CD8-positive, alpha-beta memory T cell (primary cell): ENCODE measurements around the gene TRMT44. TPM values are rescaled to one million over a fixed set of nuclear protein-coding genes. Genes with fewer than 3 reads are reported as not detected.

ENCODE experiments used
- CTCF ChIA-PET: fragments of 350-600 bp; sonication (Branson Sonifier 250); formaldehyde crosslinking; loops from one replicate; lab custom pipeline; 2021; ENCODE audit warnings: antibody characterized with exemption; lab: Charles Lee
- POLR2A ChIA-PET: fragments of 350-600 bp; sonication (Branson Sonifier 250); formaldehyde crosslinking; loops from one replicate; lab custom pipeline; 2021; ENCODE audit warnings: antibody characterized with exemption; lab: Charles Lee
- DNase-seq, 5 donors: peaks; one replicate each; pipeline versions ENCODE4 v3.0.0 to v3.0.0-alpha.2; 2020 to 2022; ENCODE audit warnings: mixed read lengths in 1 of 5
- H3K27ac ChIP-seq: one replicate; pipeline ENCODE4 v1.7.0; 2013; ENCODE audit warnings: low read depth, mild to moderate bottlenecking, low read length, moderate library complexity
- H3K27me3 ChIP-seq: 2 replicates; pipeline ENCODE4 v1.7.0; 2013; ENCODE audit warnings: low read length, mild to moderate bottlenecking; ENCODE audit not compliant: insufficient read depth, poor library complexity, severe bottlenecking
- H3K36me3 ChIP-seq: 2 replicates; pipeline ENCODE4 v1.7.0; 2013; ENCODE audit warnings: mild to moderate bottlenecking, low read length, moderate library complexity; ENCODE audit not compliant: insufficient read depth
- H3K4me1 ChIP-seq: 2 replicates; pipeline ENCODE4 v1.7.0; 2013; ENCODE audit warnings: mild to moderate bottlenecking, low read length, moderate library complexity; ENCODE audit not compliant: insufficient read depth
- H3K4me3 ChIP-seq: 2 replicates; pipeline ENCODE4 v1.7.0; 2013; ENCODE audit warnings: mild to moderate bottlenecking, low read length
- H3K9me3 ChIP-seq: 2 replicates; pipeline ENCODE4 v1.7.0; 2013; ENCODE audit warnings: mild to moderate bottlenecking, low read length
- H3K27ac Mint-ChIP-seq, 8 donors: one replicate each; pipeline ENCODE4 v1.8.0; 2020 to 2021; ENCODE audit warnings: mixed read lengths in 8 of 8, mild to moderate bottlenecking in 6 of 8, inconsistent platforms in 3 of 8, moderate library complexity in 3 of 8
- H3K27me3 Mint-ChIP-seq, 2 donors: one replicate each; pipeline ENCODE4 v1.8.0; 2020 to 2021; ENCODE audit warnings: mixed read lengths in 2 of 2, mild to moderate bottlenecking in 1 of 2, moderate library complexity in 1 of 2
- H3K36me3 Mint-ChIP-seq, 3 donors: one replicate each; pipeline ENCODE4 v1.8.0; 2020 to 2021; ENCODE audit warnings: mixed read lengths in 3 of 3, inconsistent platforms in 1 of 3, mild to moderate bottlenecking in 1 of 3
- H3K4me1 Mint-ChIP-seq, 3 donors: one replicate each; pipeline ENCODE4 v1.8.0; 2020 to 2021; ENCODE audit warnings: mixed read lengths in 3 of 3, inconsistent platforms in 1 of 3, mild to moderate bottlenecking in 1 of 3
- H3K4me3 Mint-ChIP-seq, 7 donors: one replicate each; pipeline ENCODE4 v1.8.0; 2020 to 2021; ENCODE audit warnings: mixed read lengths in 7 of 7, mild to moderate bottlenecking in 6 of 7, moderate library complexity in 4 of 7, inconsistent platforms in 2 of 7
- H3K9me3 Mint-ChIP-seq, 5 donors: one replicate each; pipeline ENCODE4 v1.8.0; 2020 to 2022; ENCODE audit warnings: mixed read lengths in 5 of 5, mild to moderate bottlenecking in 3 of 5, moderate library complexity in 2 of 5, inconsistent platforms in 1 of 5
- polyA plus RNA-seq: library from polyadenylated mRNA; unstranded; fragments of 300-500 nt; fragmentation: Illumina TruSeq; gene quantifications from one replicate; pipeline ENCODE4 v1.2.3, GENCODE V29; 2021
- total RNA-seq, 2 experiments: library from RNA; stranded (reverse); gene quantifications; one replicate each; pipeline ENCODE4 v1.2.3, GENCODE V29; 2021

TRMT44 gene
- total and polyA plus RNA-seq, 3 experiments from 2014 or later, result 13.8 to 25.6 (median 25.2) TPM

DNA sequence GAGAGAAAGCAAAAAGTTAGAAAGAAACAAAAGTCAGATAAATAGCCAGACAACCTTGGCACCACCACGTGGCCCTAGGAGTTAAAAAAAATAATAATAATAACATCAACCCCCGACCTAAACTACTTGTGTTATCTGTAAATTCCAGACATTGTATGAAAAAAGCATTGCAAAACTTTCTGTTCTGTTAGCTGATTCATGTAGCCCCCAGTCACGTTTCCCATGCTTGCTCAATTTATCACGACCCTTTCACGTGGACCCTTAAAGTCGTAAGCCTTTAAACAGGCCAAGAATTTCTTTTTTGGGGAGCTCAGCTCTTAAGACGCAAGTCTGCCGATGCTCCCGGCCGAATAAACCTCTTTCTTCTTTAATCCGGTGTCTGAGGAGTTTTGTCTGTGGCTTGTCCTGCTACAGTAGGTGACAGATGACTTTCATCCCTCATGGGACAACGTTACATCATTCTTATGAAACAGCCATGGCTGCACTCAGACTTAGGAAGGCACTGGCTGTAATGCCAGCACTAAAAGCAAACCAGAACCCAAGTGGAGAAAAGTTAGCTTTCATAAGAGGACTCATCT, 574 bp upstream of the TRMT44 start:
- Histone ChIP-seq H3K4me3 (peak overlapping the region; percentile 92), H3K9me3 (no peaks in the 10 kb centered on the region), H3K27ac (peak overlapping the region; percentile 98), H3K27me3 (no peaks in the 10 kb centered on the region), H3K4me1 (peaks cover 47% of the 10 kb centered on the region), H3K36me3 (no peaks in the 10 kb centered on the region)
- Mint-ChIP-seq H3K36me3 (peaks cover 0 to 13% (median 2%) of the 10 kb centered on the region in 3 donors), H3K4me1 (peaks cover 75 to 84% (median 82%) of the 10 kb centered on the region in 3 donors), H3K9me3 (peaks cover 0 to 8% (median 0%) of the 10 kb centered on the region in 5 donors), H3K4me3 (peak overlapping the region; percentile 93 to 100 (median 97)), H3K27ac (peak overlapping the region; percentile 98 to 100 (median 99)), H3K27me3 (no peaks in the 10 kb centered on the region)
- no peak for DNase-seq
- CTCF ChIA-PET, result interaction anchor here (1.2 to 1.7 kb wide), 2 partner anchors 11 kb away, joined by 4 to 6 read pairs; no protein-coding TSS in a partner anchor
- POLR2A ChIA-PET, result interaction anchor here (1.9 kb wide), 1 partner anchor 12 kb away, joined by 8 read pairs; no protein-coding TSS in a partner anchor

- Mint-ChIP-seq H3K9me3 (peaks cover 0 to 8% (median 0%) of the 10 kb centered on the region in 5 donors), H3K27me3 (no peaks in the 10 kb centered on the region), H3K36me3 (peaks cover 0 to 24% (median 2%) of the 10 kb centered on the region in 3 donors), H3K4me3 (peak overlapping the region; percentile 78 to 100 (median 92)), H3K27ac (peak overlapping the region; percentile 16 to 94 (median 70)), H3K4me1 (peaks cover 71 to 76% (median 73%) of the 10 kb centered on the region in 3 donors)
- ChIA-PET CTCF (interaction anchor here (1.7 to 1.9 kb wide), 2 partner anchors 10 to 265 kb away, joined by 4 read pairs; no protein-coding TSS in a partner anchor), POLR2A (no interaction called here)
- no peak for DNase-seq
- peak overlapping the region; percentile 98 for H3K27ac ChIP-seq
- no peaks in the 10 kb centered on the region for H3K9me3 ChIP-seq
- peaks cover 39% of the 10 kb centered on the region for H3K4me1 ChIP-seq
- peak overlapping the region; percentile 92 for H3K4me3 ChIP-seq
- H3K27me3 ChIP-seq, result no peaks in the 10 kb centered on the region
- H3K36me3 ChIP-seq, result peaks cover 5% of the 10 kb centered on the region
These were observed 1.0 kb downstream of the TRMT44 start for GRCh38 chr4:8441499-8442091.

DNA sequence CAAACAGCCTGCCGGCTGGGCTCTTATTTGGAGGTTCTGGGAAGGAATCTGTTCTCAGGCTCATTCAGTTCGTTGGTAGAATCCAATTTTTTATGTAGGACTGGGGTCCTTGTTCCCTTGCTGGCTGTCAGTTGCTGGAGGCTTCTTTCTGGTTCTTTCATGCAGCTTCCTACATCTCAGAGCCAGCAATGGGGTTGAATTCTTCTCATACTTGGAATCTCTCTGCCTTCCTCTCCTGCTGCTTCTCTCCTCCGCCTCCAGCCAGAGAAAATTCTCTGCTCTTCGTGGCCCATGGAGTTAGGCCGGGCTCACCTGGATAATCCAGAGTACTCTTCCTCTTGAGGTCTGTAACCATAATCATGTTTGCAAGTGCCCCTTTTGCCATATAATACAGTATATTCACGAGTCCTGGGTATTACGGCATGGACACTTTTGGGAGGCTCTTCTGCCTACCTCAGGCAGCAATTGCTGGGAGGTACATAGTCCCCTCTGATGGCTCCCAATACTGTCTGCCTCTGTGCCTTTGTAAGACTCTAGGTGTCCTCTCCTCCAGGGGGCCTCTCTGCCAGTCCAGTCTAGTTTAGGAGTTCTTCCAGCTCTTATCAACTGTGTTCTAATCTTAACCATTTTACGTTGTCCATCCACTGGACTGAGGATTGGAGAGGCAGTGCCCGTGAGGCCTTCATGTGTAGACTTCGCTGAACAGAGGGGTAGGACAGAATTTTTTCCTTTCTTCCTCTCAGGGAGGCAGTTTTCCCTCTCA, 2.2 kb downstream of the TRMT44 start:
- Mint-ChIP-seq H3K36me3 (peaks cover 0 to 33% (median 2%) of the 10 kb centered on the region in 3 donors), H3K4me3 (peak overlapping the region; percentile 78 to 100 (median 92)), H3K9me3 (peaks cover 0 to 8% (median 0%) of the 10 kb centered on the region in 5 donors), H3K4me1 (peaks cover 62 to 68% (median 65%) of the 10 kb centered on the region in 3 donors), H3K27me3 (no peaks in the 10 kb centered on the region), H3K27ac (peak overlapping the region in 4 of 8 donors; percentile 7 to 82 (median 49))
- DNase-seq, result no peak
- ChIA-PET CTCF (interaction anchor here (1.1 to 1.9 kb wide), 2 partner anchors 7 to 266 kb away, joined by 3 to 4 read pairs; no protein-coding TSS in a partner anchor), POLR2A (no interaction called here)
- Histone ChIP-seq H3K4me1 (peaks cover 39% of the 10 kb centered on the region), H3K4me3 (no peak overlapping the region), H3K27me3 (no peaks in the 10 kb centered on the region), H3K36me3 (peaks cover 12% of the 10 kb centered on the region), H3K9me3 (no peaks in the 10 kb centered on the region), H3K27ac (no peak overlapping the region)

DNA sequence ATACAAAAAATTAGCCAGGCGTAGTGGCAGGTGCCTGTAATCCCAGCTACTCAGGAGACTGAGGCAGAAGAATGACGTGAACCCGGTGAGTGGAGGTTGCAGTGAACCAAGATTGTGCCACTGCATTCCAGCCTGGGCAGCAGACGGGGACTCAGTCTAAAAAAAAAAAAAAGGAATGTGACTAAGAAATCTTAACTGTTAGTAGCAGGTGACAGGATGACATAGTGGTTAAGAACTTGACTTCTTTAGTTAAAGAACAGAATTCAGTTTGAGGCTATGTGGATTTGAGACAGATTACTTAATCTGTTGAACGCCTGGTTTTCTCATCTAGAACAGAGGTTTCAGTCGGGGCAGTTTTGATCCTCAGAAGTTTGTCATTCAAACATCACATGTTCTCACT, 3.2 kb downstream of the TRMT44 start:
- peak overlapping the region in 3 of 7 donors; percentile 47 to 75 (median 53) for H3K4me3 Mint-ChIP-seq
- no peaks in the 10 kb centered on the region for H3K9me3 ChIP-seq
- no peaks in the 10 kb centered on the region for H3K27me3 Mint-ChIP-seq
- H3K36me3 Mint-ChIP-seq, result peaks cover 0 to 40% (median 2%) of the 10 kb centered on the region in 3 donors
- peaks cover 56 to 60% (median 57%) of the 10 kb centered on the region in 3 donors for H3K4me1 Mint-ChIP-seq
- H3K27me3 ChIP-seq, result no peaks in the 10 kb centered on the region
- ChIA-PET CTCF (interaction anchor here (1.1 kb wide), 1 partner anchor 8 kb away, joined by 3 read pairs; no protein-coding TSS in a partner anchor), POLR2A (no interaction called here)
- no peak overlapping the region for H3K4me3 ChIP-seq
- H3K27ac Mint-ChIP-seq, result peak overlapping the region in 1 of 8 donors; percentile 82
- no peak for DNase-seq
- H3K36me3 ChIP-seq, result peaks cover 12% of the 10 kb centered on the region
- H3K4me1 ChIP-seq, result peaks cover 39% of the 10 kb centered on the region
- H3K27ac ChIP-seq, result no peak overlapping the region
- peaks cover 0 to 8% (median 0%) of the 10 kb centered on the region in 5 donors for H3K9me3 Mint-ChIP-seq

- peaks cover 0 to 51% (median 4%) of the 10 kb centered on the region in 3 donors for H3K36me3 Mint-ChIP-seq
- H3K27ac Mint-ChIP-seq, result peak overlapping the region in 1 of 8 donors; percentile 36
- Histone ChIP-seq H3K4me3 (no peak overlapping the region), H3K27ac (no peak overlapping the region), H3K4me1 (peaks cover 27% of the 10 kb centered on the region), H3K9me3 (no peaks in the 10 kb centered on the region), H3K36me3 (peaks cover 12% of the 10 kb centered on the region), H3K27me3 (no peaks in the 10 kb centered on the region)
- ChIA-PET CTCF (no interaction called here), POLR2A (no interaction called here)
- H3K4me1 Mint-ChIP-seq, result peaks cover 36 to 40% (median 39%) of the 10 kb centered on the region in 3 donors
- no peaks in the 10 kb centered on the region for H3K9me3 Mint-ChIP-seq
- DNase-seq, result no peak
- H3K4me3 Mint-ChIP-seq, result no peak overlapping the region
- H3K27me3 Mint-ChIP-seq, result no peaks in the 10 kb centered on the region
These were observed 5.5 kb downstream of the TRMT44 start for GRCh38 chr4:8446122-8446521.

GRCh38 chr4:8451440-8452182, 11.0 kb downstream of the TRMT44 start:
- H3K27ac Mint-ChIP-seq, result peak overlapping the region in 1 of 8 donors; percentile 4

GRCh38 chr4:8453957-8454356, 13.4 kb downstream of the TRMT44 start:
- Mint-ChIP-seq H3K36me3 (peaks cover 4 to 90% (median 17%) of the 10 kb centered on the region in 3 donors), H3K4me1 (no peaks in the 10 kb centered on the region), H3K4me3 (no peak overlapping the region), H3K27me3 (peaks cover 0 to 1% of the 10 kb centered on the region in 2 donors), H3K9me3 (no peaks in the 10 kb centered on the region), H3K27ac (no peak overlapping the region)
- ChIA-PET POLR2A (no interaction called here), CTCF (interaction anchor here (1.0 kb wide), 1 partner anchor 14 kb away, joined by 3 read pairs; no protein-coding TSS in a partner anchor)
- no peak for DNase-seq
- H3K27me3 ChIP-seq, result no peaks in the 10 kb centered on the region
- H3K27ac ChIP-seq, result no peak overlapping the region
- H3K4me1 ChIP-seq, result no peaks in the 10 kb centered on the region
- peaks cover 51% of the 10 kb centered on the region for H3K36me3 ChIP-seq
- H3K9me3 ChIP-seq, result no peaks in the 10 kb centered on the region
- H3K4me3 ChIP-seq, result no peak overlapping the region

More at GRCh38 chr4:8451440-8452182, 11.0 kb downstream of the TRMT44 start:
- Mint-ChIP-seq H3K9me3 (no peaks in the 10 kb centered on the region), H3K4me3 (no peak overlapping the region), H3K36me3 (peaks cover 4 to 89% (median 17%) of the 10 kb centered on the region in 3 donors), H3K4me1 (no peaks in the 10 kb centered on the region), H3K27me3 (no peaks in the 10 kb centered on the region)
- Histone ChIP-seq H3K4me1 (no peaks in the 10 kb centered on the region), H3K27ac (no peak overlapping the region), H3K4me3 (no peak overlapping the region), H3K27me3 (no peaks in the 10 kb centered on the region), H3K9me3 (no peaks in the 10 kb centered on the region), H3K36me3 (peaks cover 51% of the 10 kb centered on the region)
- POLR2A ChIA-PET, result no interaction called here
- DNase-seq, result no peak
- CTCF ChIA-PET, result interaction anchor here (1.2 kb wide), 1 partner anchor 11 kb away, joined by 4 read pairs; the partner anchor contains the start of genes ACOX3 and TRMT44
